ES-I3 (cell line): ENCODE measurements around the gene MBD5.

ENCODE experiments used
- H3K36me3 ChIP-seq: 2 replicates; pipeline ENCODE4 v1.6.1; 2013; ENCODE audit warnings: mild to moderate bottlenecking, low read length, control low read depth, moderate library complexity; ENCODE audit not compliant: insufficient read depth
- H3K4me1 ChIP-seq: 2 replicates; pipeline ENCODE4 v1.6.1; 2013; ENCODE audit warnings: mild to moderate bottlenecking, control low read depth, low read length; ENCODE audit not compliant: insufficient read depth
- H3K9ac ChIP-seq: 2 replicates; pipeline ENCODE4 v1.6.1; 2013; ENCODE audit warnings: low read depth, mild to moderate bottlenecking, low read length, moderate library complexity
- H3K9me3 ChIP-seq: 2 replicates; pipeline ENCODE4 v1.6.1; 2013; ENCODE audit warnings: mild to moderate bottlenecking, low read length, moderate library complexity; ENCODE audit not compliant: control insufficient read depth, insufficient read depth

Gene MBD5

DNA sequence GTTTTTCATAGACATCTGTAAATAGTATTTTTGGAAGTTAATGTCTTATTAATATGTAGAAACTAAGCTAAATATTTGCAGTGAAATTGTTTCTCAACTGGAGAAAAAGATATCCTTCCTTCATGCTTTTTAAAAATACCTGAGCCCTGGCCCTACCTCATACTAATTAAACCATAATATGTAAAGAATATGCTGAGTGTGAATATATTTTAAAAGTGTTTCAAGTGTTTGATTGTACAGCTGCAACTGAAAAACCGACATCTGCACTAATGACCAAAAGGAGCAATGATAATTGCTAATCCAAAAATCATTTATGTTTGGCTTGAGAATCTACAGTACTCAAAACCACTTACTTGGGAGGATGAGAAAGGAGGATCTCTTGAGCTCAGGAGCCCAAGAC lies 156.7 kb downstream of the MBD5 start:
- Histone ChIP-seq H3K9ac (no peak overlapping the region), H3K4me1 (no peaks in the 10 kb centered on the region), H3K9me3 (no peaks in the 10 kb centered on the region), H3K36me3 (no peaks in the 10 kb centered on the region)

- no peaks in the 10 kb centered on the region for H3K9me3 ChIP-seq
Observed at GRCh38 chr2:148179724-148180123, 158.8 kb downstream of the MBD5 start.

DNA sequence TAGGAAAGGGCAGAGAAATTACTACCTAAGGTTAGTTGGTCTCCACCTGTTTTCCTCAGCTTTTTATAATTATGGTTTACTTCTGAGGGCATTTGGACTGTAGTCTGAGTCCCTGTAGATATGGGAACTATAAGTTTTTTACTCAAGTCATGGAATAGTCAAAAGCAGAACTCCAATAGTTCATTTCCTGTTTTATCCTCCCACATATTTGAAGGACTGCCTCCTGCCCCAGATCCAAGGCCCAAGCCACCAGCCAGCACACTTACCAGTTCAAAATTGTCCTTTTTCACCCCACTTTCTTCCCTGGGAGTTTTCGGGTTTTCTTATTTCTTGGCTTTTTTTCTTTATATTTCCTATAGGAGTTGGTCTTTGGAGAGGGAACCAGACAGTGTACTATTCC lies 164.1 kb downstream of the MBD5 start:
- Histone ChIP-seq H3K9ac (no peak overlapping the region), H3K36me3 (no peaks in the 10 kb centered on the region), H3K9me3 (no peaks in the 10 kb centered on the region), H3K4me1 (no peaks in the 10 kb centered on the region)

More at GRCh38 chr2:148179724-148180123, 158.8 kb downstream of the MBD5 start:
- H3K36me3 ChIP-seq, result no peaks in the 10 kb centered on the region
- H3K4me1 ChIP-seq, result no peaks in the 10 kb centered on the region
- no peak overlapping the region for H3K9ac ChIP-seq

DNA sequence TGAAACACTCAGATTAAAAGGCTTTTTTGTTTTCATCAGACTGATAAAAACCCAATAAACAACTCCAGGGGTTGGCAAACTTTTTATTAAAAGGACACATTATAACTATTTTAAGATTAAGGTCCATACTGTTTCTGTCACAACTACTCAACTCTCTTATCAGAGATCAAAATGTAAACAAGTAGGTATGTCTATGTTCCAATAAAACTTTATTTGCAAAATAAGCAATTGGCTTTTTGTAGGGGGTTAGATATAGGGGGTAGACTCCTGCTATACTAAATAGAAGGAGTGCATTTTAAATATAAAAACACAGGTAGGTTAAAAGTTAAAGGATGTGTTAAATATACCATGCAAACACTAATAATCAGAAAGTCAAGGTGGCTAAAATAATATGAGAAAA lies 174.0 kb downstream of the MBD5 start:
- no peak overlapping the region for H3K9ac ChIP-seq
- H3K4me1 ChIP-seq, result no peaks in the 10 kb centered on the region
- H3K9me3 ChIP-seq, result no peaks in the 10 kb centered on the region
- H3K36me3 ChIP-seq, result no peaks in the 10 kb centered on the region

GRCh38 chr2:148201075-148202004 lies 180.4 kb downstream of the MBD5 start:
- no peaks in the 10 kb centered on the region for H3K9me3 ChIP-seq
- no peak overlapping the region for H3K9ac ChIP-seq
- H3K4me1 ChIP-seq, result no peaks in the 10 kb centered on the region
- H3K36me3 ChIP-seq, result no peaks in the 10 kb centered on the region

- Histone ChIP-seq H3K9me3 (no peaks in the 10 kb centered on the region), H3K36me3 (no peaks in the 10 kb centered on the region), H3K4me1 (no peaks in the 10 kb centered on the region), H3K9ac (no peak overlapping the region)
Observed at GRCh38 chr2:148202237-148202636, 181.3 kb downstream of the MBD5 start.

DNA sequence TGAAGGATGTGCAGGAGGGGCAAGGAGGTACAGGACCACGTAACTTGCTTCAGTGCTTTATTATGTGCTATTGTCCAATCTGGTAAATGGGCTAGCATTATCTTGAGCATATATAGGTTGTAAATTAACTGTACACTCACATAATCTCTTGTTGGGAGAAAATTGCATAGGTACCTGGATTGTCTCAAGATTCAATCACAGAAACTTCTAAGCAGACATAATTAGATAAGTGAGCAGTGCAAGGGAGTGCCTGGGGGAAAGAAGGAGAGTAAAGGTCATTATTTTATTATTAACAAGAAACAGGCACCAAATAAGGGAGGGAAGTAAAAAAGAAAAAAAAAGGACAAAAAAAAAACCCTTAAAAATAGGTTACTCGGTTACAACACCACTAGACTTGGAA lies 186.2 kb downstream of the MBD5 start:
- Histone ChIP-seq H3K9ac (no peak overlapping the region), H3K9me3 (no peaks in the 10 kb centered on the region), H3K4me1 (no peaks in the 10 kb centered on the region), H3K36me3 (no peaks in the 10 kb centered on the region)

DNA sequence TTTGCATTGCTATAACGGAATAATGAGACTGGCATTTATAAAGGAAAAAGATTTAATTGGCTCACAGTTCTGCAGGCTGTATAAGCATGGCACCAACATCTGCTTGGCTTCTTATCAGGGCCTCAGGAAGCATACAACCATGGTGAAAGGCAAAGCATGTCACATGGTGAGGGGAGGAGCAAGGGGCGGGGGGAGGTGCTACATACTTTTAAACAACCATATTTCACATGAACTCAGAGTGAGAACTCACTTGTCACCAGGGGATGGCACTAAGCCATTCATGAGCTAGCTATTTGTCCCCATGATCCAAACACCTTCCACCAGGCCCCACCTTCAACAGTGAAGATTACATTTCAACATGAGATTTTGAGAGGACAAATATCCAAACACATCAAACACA lies 188.7 kb downstream of the MBD5 start:
- Histone ChIP-seq H3K9ac (no peak overlapping the region), H3K9me3 (no peaks in the 10 kb centered on the region), H3K36me3 (no peaks in the 10 kb centered on the region), H3K4me1 (no peaks in the 10 kb centered on the region)

DNA sequence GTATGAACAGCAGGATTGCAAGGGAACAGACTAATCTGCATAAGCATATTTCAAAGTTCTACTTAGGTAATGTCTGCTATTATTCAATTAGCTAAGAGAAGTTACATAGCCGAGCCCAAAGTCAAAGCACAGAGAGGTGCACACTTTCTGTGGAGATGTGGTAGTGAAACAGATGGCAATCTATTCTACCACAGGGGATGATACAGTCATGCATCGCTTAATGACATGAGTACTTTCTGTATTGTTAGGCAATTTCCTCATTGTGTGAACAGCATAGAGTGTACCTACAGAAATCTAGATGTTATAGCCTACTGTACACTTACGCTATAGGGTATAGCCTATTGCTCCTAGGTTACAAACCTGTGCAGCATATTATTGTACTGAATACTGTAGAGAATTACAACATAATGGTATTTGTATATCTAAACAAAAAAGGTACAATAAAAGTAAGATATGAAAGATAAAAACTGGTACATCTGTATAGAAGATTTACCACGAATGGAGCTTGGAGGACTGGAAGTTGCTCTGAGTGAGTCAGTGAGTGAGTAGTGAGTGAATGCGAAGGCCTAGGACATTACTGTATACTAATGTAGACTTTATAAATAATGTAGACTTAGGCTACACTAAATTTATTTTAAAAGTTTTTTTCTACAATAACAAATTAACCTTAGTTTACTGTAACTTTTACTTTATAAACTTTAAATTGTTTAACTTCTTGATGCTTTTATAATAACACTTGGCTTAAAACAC lies 197.6 kb downstream of the MBD5 start:
- no peaks in the 10 kb centered on the region for H3K9me3 ChIP-seq
- no peaks in the 10 kb centered on the region for H3K4me1 ChIP-seq
- H3K36me3 ChIP-seq, result no peaks in the 10 kb centered on the region
- H3K9ac ChIP-seq, result no peak overlapping the region

DNA sequence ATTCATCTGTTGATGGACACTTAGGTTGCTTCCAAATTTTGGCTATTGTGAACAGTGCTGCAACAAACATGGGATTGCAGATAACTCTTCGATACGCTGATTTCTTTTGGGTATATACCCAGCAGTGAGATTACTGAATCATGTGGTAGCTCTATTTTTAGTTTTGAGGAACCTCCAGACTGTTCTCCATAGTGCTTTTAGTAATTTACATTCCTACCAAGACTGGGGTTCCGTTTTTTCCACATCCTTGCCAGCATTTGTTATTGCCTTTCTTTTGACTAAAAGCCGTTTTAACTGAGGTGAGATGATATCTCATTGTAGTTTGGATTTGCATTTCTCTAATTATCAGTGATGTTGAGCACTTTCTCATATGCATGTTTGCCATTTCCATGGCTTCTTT lies 200.3 kb downstream of the MBD5 start:
- H3K4me1 ChIP-seq, result no peaks in the 10 kb centered on the region
- H3K9me3 ChIP-seq, result no peaks in the 10 kb centered on the region
- H3K9ac ChIP-seq, result no peak overlapping the region
- no peaks in the 10 kb centered on the region for H3K36me3 ChIP-seq

GRCh38 chr2:148221926-148222325 lies 201.0 kb downstream of the MBD5 start:
- H3K4me1 ChIP-seq, result no peaks in the 10 kb centered on the region
- no peaks in the 10 kb centered on the region for H3K9me3 ChIP-seq

GRCh38 chr2:148231858-148232257 lies 211.0 kb downstream of the MBD5 start:
- no peaks in the 10 kb centered on the region for H3K9me3 ChIP-seq
- no peaks in the 10 kb centered on the region for H3K36me3 ChIP-seq
- H3K4me1 ChIP-seq, result no peaks in the 10 kb centered on the region
- no peak overlapping the region for H3K9ac ChIP-seq

More at GRCh38 chr2:148221926-148222325, 201.0 kb downstream of the MBD5 start:
- Histone ChIP-seq H3K9ac (no peak overlapping the region), H3K36me3 (no peaks in the 10 kb centered on the region)

GRCh38 chr2:148234143-148234542 lies 213.3 kb downstream of the MBD5 start:
- H3K9me3 ChIP-seq, result no peaks in the 10 kb centered on the region
- H3K36me3 ChIP-seq, result no peaks in the 10 kb centered on the region

DNA sequence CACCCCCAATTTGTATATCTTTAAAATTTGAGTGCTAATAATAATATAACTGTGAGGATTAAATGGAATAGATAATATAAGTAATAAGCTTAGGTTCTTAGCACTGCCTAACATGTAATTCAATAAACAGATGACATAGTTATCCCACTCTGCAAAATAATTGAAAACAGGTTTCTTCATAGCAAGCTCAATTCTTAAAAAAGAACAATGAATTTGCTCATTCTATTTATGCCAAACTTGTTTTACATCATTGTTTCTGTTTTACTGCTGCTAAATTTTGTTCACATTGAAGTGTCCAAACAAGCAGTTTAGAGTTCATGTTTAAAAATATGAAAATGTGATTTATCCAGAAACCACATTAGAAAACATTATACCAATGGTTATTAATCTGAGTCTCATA lies 217.0 kb downstream of the MBD5 start:
- no peaks in the 10 kb centered on the region for H3K4me1 ChIP-seq

More at GRCh38 chr2:148234143-148234542, 213.3 kb downstream of the MBD5 start:
- Histone ChIP-seq H3K4me1 (no peaks in the 10 kb centered on the region), H3K9ac (no peak overlapping the region)

DNA sequence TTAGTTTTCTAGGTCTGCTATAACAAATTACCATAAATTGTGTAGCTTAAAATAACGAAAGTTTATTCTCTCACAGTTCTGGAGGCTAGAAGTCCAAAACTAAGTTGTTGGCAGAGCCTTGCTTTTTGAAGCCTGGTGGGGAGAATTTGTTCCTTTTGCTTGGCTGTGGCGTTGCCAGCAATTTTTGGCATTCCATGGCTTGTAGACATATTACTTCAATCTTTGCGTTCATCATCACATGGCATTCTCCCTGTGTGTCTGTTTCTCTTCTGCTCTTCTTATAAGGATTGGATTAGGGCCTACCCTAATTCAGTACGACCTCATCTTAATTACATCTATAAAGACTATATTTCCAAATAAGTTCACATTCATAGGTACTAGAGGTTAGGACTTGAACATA lies 217.7 kb downstream of the MBD5 start:
- Histone ChIP-seq H3K9ac (no peak overlapping the region), H3K9me3 (no peaks in the 10 kb centered on the region), H3K4me1 (no peaks in the 10 kb centered on the region), H3K36me3 (no peaks in the 10 kb centered on the region)

More for the DNA sequence above, 217.0 kb downstream of the MBD5 start:
- H3K9me3 ChIP-seq, result no peaks in the 10 kb centered on the region
- H3K36me3 ChIP-seq, result no peaks in the 10 kb centered on the region
- H3K9ac ChIP-seq, result no peak overlapping the region
